Measurements from ENCODE around the gene LSG1. TPM values are rescaled to one million over a fixed set of nuclear protein-coding genes. Genes with fewer than 3 reads are reported as not detected.

Gene LSG1
- total RNA-seq, 1 donor from 2014 or later = 9.4 TPM

GRCh38 chr3:194675081-194675640 lies 3.2 kb upstream of the LSG1 start:
- Histone ChIP-seq H3K27me3 (no peaks in the 10 kb centered on the region), H3K4me1 (peaks cover 0 to 10% of the 10 kb centered on the region in 2 donors), H3K27ac (no peak overlapping the region), H3K36me3 (no peaks in the 10 kb centered on the region), H3K9me3 (no peaks in the 10 kb centered on the region), H3K4me3 (no peak overlapping the region)
- intact Hi-C loops (cut with DNase I) = no loop called here
- TF ChIP-seq CTCF (IDR thresholded peaks at IDR 0.05) = no peak
- no peak for DNase-seq (ENCODE audit: low spot score in 2 of 2)

GRCh38 chr3:194673761-194674160 lies 1.8 kb upstream of the LSG1 start:
- Histone ChIP-seq H3K9me3 (no peaks in the 10 kb centered on the region), H3K4me3 (no peak overlapping the region), H3K27ac (no peak overlapping the region), H3K4me1 (peaks cover 0 to 10% of the 10 kb centered on the region in 2 donors), H3K36me3 (peaks cover 0 to 10% of the 10 kb centered on the region in 2 donors), H3K27me3 (no peaks in the 10 kb centered on the region)
- no peak for TF ChIP-seq CTCF (IDR thresholded peaks at IDR 0.05)
- no peak for DNase-seq (ENCODE audit: low spot score in 2 of 2)
- intact Hi-C loops (cut with DNase I) = loop anchor here (2.0 to 5.0 kb wide), 4 partner anchors 13 to 869 kb away; partner anchors contain the start of genes ACAP2, PPP1R2 and XXYLT1

- H3K4me1 ChIP-seq = peaks cover 0 to 10% of the 10 kb centered on the region in 2 donors
- no peaks in the 10 kb centered on the region for H3K27me3 ChIP-seq
- H3K36me3 ChIP-seq = peaks cover 0 to 18% of the 10 kb centered on the region in 2 donors
- no peaks in the 10 kb centered on the region for H3K9me3 ChIP-seq
- intact Hi-C loops (cut with DNase I) = loop anchor here (2.0 to 5.0 kb wide), 4 partner anchors 14 to 869 kb away; partner anchors contain the start of genes ACAP2, PPP1R2 and XXYLT1
- TF ChIP-seq CTCF (IDR thresholded peaks at IDR 0.05) = no peak
- H3K27ac ChIP-seq = peak overlapping the region; percentile 83 to 89
- H3K4me3 ChIP-seq = peak overlapping the region; percentile 80 to 96
- DNase-seq (ENCODE audit: low spot score in 2 of 2) = no peak
Observed at GRCh38 chr3:194672876-194673275, 885 bp upstream of the LSG1 start.

DNA sequence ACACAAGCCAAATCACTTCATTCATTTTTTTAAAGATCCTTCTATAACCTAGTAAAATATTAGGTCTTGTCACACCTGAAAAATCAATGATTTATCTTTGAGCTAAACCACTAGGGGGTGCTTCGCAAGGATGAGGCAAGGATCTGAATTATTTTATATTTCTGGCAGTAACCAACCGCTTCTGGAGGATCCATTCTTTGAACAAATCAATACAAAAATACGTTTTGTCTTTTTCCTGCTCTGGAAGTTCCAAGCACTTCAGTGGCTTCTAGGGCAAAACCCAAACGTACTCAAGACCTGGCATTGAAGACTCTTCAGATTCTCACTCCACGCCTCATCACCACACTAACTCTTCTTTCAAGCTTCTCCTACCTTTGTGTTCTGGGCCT lies 486 bp downstream of the LSG1 start:
- Histone ChIP-seq H3K27ac (peak overlapping the region; percentile 83 to 89), H3K27me3 (no peaks in the 10 kb centered on the region), H3K4me1 (peaks cover 0 to 10% of the 10 kb centered on the region in 2 donors), H3K4me3 (peak overlapping the region; percentile 80 to 96), H3K9me3 (no peaks in the 10 kb centered on the region), H3K36me3 (peaks cover 2 to 22% of the 10 kb centered on the region in 2 donors)
- DNase-seq (ENCODE audit: low spot score in 2 of 2) = no peak
- intact Hi-C loops (cut with DNase I) = loop anchor here (5.0 kb wide), 2 partner anchors 601 to 871 kb away; partner anchors contain the start of genes PPP1R2 and XXYLT1
- TF ChIP-seq CTCF (IDR thresholded peaks at IDR 0.05) = peak in 2 of 3 experiments; percentile 20 to 46

GRCh38 chr3:194667363-194667762 lies 4.6 kb downstream of the LSG1 start:
- TF ChIP-seq CTCF (IDR thresholded peaks at IDR 0.05) = no peak
- no peak for DNase-seq (ENCODE audit: low spot score in 2 of 2)
- Histone ChIP-seq H3K9me3 (no peaks in the 10 kb centered on the region), H3K27ac (no peak overlapping the region), H3K27me3 (no peaks in the 10 kb centered on the region), H3K4me1 (peaks cover 0 to 10% of the 10 kb centered on the region in 2 donors), H3K4me3 (no peak overlapping the region), H3K36me3 (peaks cover 35 to 58% of the 10 kb centered on the region in 2 donors)
- intact Hi-C loops (cut with DNase I) = no loop called here

Measured in ascending aorta (tissue), 2 donors.